ENCODE measurements around the gene FTCDNL1. TPM values are rescaled to one million over a fixed set of nuclear protein-coding genes. Genes with fewer than 3 reads are reported as not detected.

Gene FTCDNL1
- total RNA-seq (1 to 10 TPM; 2.1 to 4.4 TPM), polyA plus RNA-seq (1 to 10 TPM; 3.9 to 5.3 TPM)

- H3K27ac ChIP-seq (ENCODE audit: low read depth in 1 of 2, low read length in 2 of 2) = peak within 1 kb of the TSS; percentile 95 to 97
- peak within 1 kb of the TSS; percentile 77 to 80 (median 78) for H3K4me3 ChIP-seq (ENCODE audit: low read depth in 1 of 3, low read length in 3 of 3)
- no peaks in the 10 kb centered on the region for H3K9me3 ChIP-seq (ENCODE audit: control insufficient read depth in 4 of 4, low read length in 3 of 4)
- no peaks in the 10 kb centered on the region for H3K36me3 ChIP-seq (ENCODE audit: control insufficient read depth in 4 of 4, insufficient read depth in 3 of 4, low read depth in 1 of 4, low read length in 3 of 4)
- no peaks in the 10 kb centered on the region for H3K27me3 ChIP-seq (ENCODE audit: control insufficient read depth in 4 of 4, insufficient read depth in 4 of 4, low read length in 3 of 4)
- TF ChIP-seq, protein P1, sequence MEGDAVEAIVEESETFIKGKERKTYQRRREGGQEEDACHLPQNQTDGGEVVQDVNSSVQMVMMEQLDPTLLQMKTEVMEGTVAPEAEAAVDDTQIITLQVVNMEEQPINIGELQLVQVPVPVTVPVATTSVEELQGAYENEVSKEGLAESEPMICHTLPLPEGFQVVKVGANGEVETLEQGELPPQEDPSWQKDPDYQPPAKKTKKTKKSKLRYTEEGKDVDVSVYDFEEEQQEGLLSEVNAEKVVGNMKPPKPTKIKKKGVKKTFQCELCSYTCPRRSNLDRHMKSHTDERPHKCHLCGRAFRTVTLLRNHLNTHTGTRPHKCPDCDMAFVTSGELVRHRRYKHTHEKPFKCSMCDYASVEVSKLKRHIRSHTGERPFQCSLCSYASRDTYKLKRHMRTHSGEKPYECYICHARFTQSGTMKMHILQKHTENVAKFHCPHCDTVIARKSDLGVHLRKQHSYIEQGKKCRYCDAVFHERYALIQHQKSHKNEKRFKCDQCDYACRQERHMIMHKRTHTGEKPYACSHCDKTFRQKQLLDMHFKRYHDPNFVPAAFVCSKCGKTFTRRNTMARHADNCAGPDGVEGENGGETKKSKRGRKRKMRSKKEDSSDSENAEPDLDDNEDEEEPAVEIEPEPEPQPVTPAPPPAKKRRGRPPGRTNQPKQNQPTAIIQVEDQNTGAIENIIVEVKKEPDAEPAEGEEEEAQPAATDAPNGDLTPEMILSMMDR (IDR thresholded peaks at IDR 0.05; ENCODE audit: low read depth, low read length, missing input control) = peak; percentile 41
- no peak for TF ChIP-seq JUND (IDR thresholded peaks at IDR 0.05)
- no peak for TF ChIP-seq TAF1 (conservative IDR thresholded peaks at IDR 0.05)
- TF ChIP-seq, protein P2, sequence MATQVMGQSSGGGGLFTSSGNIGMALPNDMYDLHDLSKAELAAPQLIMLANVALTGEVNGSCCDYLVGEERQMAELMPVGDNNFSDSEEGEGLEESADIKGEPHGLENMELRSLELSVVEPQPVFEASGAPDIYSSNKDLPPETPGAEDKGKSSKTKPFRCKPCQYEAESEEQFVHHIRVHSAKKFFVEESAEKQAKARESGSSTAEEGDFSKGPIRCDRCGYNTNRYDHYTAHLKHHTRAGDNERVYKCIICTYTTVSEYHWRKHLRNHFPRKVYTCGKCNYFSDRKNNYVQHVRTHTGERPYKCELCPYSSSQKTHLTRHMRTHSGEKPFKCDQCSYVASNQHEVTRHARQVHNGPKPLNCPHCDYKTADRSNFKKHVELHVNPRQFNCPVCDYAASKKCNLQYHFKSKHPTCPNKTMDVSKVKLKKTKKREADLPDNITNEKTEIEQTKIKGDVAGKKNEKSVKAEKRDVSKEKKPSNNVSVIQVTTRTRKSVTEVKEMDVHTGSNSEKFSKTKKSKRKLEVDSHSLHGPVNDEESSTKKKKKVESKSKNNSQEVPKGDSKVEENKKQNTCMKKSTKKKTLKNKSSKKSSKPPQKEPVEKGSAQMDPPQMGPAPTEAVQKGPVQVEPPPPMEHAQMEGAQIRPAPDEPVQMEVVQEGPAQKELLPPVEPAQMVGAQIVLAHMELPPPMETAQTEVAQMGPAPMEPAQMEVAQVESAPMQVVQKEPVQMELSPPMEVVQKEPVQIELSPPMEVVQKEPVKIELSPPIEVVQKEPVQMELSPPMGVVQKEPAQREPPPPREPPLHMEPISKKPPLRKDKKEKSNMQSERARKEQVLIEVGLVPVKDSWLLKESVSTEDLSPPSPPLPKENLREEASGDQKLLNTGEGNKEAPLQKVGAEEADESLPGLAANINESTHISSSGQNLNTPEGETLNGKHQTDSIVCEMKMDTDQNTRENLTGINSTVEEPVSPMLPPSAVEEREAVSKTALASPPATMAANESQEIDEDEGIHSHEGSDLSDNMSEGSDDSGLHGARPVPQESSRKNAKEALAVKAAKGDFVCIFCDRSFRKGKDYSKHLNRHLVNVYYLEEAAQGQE (IDR thresholded peaks at IDR 0.05) = no peak
- TF ChIP-seq SP1 (IDR thresholded peaks at IDR 0.05) = peak; percentile 10
- TF ChIP-seq YY1 (IDR thresholded peaks at IDR 0.05) = peak; percentile 9
- TF ChIP-seq, protein P3, sequence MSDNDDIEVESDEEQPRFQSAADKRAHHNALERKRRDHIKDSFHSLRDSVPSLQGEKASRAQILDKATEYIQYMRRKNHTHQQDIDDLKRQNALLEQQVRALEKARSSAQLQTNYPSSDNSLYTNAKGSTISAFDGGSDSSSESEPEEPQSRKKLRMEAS (IDR thresholded peaks at IDR 0.05) = peak; percentile 41
- peak; percentile 21 to 33 for TF ChIP-seq RAD21 (IDR thresholded peaks at IDR 0.05)
- no peak for TF ChIP-seq NR2F2 (IDR thresholded peaks at IDR 0.05)
- peak in 1 of 2 donors; percentile 11 for TF ChIP-seq HNF4A (conservative IDR thresholded peaks at IDR 0.05)
- no peak for TF ChIP-seq HNF4G (IDR thresholded peaks at IDR 0.05)
- no peak for TF ChIP-seq EGR1 (IDR thresholded peaks at IDR 0.05; ENCODE audit: low read depth in 2 of 2)
- no peak for TF ChIP-seq FOXA1 (IDR thresholded peaks at IDR 0.05)
- no peak for TF ChIP-seq FOXA2 (IDR thresholded peaks at IDR 0.05)
- TF ChIP-seq RXRA (IDR thresholded peaks at IDR 0.05) = peak; percentile 9 to 18
- TF ChIP-seq ZBTB33 (IDR thresholded peaks at IDR 0.05) = peak; percentile 33
- TF ChIP-seq, protein P4, sequence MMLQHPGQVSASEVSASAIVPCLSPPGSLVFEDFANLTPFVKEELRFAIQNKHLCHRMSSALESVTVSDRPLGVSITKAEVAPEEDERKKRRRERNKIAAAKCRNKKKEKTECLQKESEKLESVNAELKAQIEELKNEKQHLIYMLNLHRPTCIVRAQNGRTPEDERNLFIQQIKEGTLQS (IDR thresholded peaks at IDR 0.05) = no peak
- no peak for TF ChIP-seq GABPA (IDR thresholded peaks at IDR 0.05 in 1 of 2, conservative IDR thresholded peaks at IDR 0.05 in 1 of 2)
- DNase-seq (ENCODE audit: low spot score) = peak; percentile 75
- H3K9ac ChIP-seq (ENCODE audit: low read depth in 1 of 2, low read length in 2 of 2) = peak within 1 kb of the TSS; percentile 79 to 82
- H3K4me1 ChIP-seq (ENCODE audit: control insufficient read depth in 4 of 4, insufficient read depth in 4 of 4, low read length in 3 of 4) = peaks cover 0 to 15% (median 5%) of the 10 kb centered on the region in 4 donors
- under 1% methylated on average over 80 of the region's 80 CpGs for WGBS
Measured at GRCh38 chr2:199850718-199851500, at the start of gene FTCDNL1. FTCDNL1 (minus strand) TSS chr2:199851192; CDS start chr2:199848962, 2,230 bp downstream.

Data from liver (tissue), 9 donors.